Ecto neural progenitor cell (in vitro differentiated cells): ENCODE measurements around the gene CENPT.
"Not testable (repeated sequence)": the region's sequence is repeated elsewhere in the genome, so short reads cannot be mapped to it uniquely, and the experiment has no call there.

Source experiments
- DNase-seq: peaks from one replicate; pipeline ENCODE4 v3.0.0-alpha.2; 2018; ENCODE audit warnings: low spot score

Gene CENPT

DNA sequence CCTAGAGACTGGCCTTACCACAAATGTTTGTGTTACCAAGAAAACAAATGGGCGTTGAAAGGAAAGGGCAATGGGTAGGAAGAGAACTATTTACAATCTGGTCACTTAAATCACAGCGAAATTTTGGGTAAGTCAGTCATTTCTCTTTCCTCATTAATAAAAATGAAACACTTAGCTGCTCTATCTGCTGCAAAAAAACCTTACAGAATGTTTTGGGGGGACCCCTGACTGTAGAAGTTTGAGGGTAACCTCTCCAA lies 1.5 kb downstream of the CENPT start:
- DNase-seq, result no peak

DNA sequence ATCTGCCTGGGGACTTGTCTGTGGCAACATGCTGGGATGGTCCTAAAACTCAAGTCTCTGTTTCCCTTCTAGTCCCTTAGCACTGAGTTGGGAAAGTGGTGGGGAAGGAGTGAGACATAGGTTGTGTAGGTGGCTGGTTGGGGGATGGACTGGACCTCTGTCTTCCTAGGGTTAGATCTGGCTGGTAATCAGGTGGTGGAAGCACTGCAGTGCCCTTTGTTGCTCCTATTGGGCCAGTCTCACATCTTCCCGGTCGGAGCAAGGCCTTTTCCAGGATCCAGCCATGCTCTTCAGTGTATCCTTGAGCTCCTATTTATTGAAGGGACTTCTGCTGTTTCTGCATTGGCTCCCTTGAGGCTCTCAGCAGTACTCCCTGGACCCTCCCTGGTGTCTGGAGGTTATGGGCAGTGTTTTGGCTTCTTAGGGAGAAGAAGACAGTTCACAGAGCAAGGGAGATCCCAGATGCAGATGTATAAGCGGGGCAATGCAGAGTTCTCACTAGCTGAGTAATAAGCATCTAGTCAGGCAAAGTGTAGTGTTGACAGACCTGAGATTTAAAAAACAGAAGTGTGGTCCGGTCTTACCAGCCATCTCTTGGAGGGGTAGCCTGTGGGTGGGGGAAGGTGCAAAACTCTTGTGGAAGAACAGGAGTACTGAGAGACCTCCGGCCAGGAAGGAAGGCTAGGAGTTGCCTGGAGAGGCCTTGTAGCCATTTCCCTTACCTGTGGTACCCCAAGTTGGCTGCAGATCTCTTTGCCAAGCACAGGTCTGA lies 2.0 kb downstream of the CENPT start:
- no peak for DNase-seq

DNA sequence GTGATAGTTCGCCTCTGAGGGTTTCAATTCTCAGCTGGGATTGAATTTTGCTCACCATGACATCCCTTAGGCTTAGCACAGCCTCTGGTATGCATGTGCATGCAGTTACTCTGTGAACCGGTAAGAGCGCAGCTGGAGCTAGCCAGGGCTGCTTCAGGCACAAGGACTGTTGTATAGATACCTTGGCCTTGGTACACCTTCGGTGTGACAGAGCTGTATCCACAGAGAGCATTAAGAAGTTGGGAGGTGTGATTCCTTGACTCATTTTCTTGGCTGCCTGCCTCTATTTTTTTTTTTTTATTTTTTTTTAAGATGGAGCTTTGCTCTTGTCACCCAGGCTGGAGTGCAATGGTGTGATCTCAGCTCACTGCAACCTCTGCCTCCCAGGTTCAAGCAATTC lies 3.0 kb downstream of the CENPT start:
- no peak for DNase-seq

DNA sequence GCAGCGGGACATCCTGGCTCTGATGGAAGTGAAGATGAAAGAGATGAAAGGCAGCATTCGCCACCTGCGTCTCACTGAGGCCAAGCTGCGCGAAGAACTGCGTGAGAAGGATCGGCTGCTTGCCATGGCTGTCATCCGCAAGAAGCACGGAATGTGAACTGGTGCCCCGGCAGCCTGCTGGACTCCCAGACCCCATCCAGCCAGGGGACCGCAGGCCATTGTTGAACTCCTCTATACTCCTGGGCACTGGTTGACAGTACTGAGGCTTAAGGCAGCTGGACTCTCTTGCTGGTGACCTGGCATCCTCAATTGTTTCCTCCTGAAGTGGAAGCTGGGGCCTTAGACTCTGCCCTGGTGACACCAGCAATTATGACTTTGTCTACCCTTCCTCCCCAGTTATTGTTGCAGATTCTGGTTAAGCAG lies 4.1 kb downstream of the CENPT start:
- DNase-seq, result no peak

DNA sequence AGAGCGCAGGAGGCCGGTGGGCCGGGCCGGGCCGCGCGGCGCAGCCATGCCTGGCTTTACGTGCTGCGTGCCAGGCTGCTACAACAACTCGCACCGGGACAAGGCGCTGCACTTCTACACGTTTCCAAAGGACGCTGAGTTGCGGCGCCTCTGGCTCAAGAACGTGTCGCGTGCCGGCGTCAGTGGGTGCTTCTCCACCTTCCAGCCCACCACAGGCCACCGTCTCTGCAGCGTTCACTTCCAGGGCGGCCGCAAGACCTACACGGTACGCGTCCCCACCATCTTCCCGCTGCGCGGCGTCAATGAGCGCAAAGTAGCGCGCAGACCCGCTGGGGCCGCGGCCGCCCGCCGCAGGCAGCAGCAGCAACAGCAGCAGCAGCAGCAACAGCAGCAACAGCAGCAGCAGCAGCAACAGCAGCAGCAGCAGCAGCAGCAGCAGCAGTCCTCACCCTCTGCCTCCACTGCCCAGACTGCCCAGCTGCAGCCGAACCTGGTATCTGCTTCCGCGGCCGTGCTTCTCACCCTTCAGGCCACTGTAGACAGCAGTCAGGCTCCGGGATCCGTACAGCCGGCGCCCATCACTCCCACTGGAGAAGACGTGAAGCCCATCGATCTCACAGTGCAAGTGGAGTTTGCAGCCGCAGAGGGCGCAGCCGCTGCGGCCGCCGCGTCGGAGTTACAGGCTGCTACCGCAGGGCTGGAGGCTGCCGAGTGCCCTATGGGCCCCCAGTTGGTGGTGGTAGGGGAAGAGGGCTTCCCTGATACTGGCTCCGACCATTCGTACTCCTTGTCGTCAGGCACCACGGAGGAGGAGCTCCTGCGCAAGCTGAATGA lies 4.8 kb downstream of the CENPT start:
- DNase-seq, result peak; percentile 79

DNA sequence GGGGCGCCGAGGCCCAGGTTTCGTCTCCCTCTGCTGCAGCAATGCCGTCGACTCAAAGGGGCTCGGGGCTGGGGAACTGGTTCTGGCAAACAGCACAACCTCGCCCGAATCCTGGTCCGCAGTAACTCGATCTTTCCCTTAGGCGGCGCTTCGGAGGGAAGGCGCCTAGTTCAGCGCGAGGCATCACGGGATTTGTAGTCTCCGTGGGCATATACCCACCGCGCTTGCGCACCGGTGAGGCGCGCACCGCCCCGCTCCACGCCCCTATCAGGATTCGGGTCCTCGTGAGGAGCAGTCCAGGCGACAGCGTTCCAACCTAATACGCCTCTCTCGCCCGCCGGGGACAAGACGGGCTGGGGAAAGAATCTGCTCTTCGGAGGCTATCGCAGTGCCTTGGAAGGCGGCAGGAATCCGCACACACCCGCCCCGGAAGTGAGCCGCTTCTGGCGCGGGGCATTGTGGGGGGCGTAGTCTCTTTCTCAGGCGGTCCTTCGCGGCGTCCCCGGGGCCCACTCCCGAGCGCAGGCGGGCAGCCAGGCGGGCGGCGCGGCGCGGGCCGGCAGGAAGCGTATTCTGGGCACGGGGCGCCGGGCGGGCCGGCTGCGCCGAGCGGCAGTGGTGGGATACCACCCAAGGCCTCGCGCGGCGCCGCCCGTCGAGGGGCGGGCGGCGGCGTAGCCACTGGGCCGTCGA lies 5.5 kb downstream of the CENPT start, which contains the start of gene THAP11:
TSS of gene THAP11 (plus strand) at position 505 of the 693 bp plus-strand sequence. CDS start 235 bp downstream, outside the sequence.
- peak; percentile 97 for DNase-seq

DNA sequence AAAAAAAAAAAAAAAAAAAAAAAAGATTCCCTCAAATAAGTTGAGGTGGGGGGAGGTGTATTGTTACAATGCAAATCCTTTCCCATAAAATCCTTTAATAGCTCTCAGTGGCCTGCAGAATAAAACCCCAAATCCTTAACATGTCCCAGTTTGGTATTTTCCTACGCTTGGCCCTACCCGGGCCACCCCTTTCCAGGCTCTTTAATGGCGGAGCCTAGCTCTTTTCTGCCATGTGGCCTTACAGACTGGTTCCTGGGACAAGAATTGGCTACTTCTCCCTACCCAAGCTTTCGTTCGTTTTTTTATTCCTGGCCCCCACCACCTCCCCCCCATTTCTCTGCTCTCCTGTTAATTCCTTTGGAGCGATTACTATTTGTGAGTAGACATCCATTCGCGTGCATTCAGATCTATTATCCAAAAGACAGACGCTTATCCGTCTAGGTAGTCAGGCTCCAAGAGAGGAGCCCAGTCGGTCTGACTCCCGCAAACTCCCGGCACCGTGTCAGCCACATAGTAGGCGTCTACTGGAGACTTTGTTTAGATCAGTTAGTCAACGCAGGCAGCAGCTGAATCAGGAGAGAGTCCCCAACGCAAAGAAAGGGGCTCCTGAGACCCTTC lies 6.2 kb downstream of the CENPT start:
- DNase-seq, result no peak

DNA sequence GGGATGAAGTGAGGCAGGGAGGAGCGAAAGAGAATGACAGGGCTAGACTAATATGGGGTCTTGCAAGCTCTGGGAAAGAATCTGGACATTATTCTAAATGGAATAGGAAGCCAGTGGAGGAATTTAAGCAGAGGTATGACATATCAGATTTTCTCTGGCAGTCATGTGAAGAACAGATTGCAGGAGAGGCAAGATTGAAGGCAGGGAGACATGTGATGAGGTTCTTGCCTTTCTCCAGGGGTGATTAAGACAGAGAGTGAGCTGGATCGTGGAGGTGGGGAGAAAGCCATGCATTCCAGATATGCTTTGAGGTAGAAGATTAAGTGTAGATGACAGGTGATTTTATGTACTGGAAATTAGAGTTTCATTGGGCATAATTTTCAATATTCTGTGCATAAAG lies 9.7 kb downstream of the CENPT start:
- DNase-seq, result no peak

DNA sequence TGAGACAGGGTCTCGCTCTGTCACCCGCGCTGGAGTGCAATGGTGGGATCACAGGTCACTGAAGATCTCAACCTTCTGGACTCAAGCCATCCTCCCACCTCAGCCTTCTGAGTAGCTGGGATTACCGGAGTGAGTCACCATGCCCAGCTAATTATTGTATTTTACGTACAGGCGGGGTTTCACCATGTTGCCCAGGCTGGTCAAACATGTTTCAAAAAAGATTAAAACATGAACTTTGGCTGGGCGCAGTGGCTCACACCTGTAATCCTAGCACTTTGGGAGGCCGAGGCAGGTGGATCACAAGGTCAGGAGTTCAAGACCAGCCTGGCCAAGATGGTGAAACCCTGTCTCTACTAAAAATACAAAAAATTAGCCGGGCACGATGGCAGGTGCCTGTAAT lies 10.3 kb downstream of the CENPT start:
- not testable (repeated sequence) for DNase-seq

DNA sequence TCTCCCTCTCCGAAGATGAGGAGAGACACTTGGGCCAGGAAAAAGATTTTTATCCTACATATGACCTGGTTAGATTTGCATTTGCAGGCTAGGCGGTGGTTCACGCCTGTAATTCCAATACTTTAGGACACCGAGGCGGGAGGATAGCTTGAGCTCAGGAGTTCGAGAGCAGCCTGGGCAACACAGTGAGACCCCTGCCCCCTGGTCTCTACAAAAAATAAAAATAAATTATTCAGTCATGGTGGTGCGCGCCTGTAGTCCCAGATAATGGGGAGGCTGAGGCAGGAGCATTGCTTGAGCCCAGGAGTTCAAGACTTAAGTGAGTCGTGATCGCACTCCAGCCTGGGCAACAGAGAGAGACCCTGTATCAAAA lies 13.3 kb downstream of the CENPT start:
- DNase-seq, result no peak

DNA sequence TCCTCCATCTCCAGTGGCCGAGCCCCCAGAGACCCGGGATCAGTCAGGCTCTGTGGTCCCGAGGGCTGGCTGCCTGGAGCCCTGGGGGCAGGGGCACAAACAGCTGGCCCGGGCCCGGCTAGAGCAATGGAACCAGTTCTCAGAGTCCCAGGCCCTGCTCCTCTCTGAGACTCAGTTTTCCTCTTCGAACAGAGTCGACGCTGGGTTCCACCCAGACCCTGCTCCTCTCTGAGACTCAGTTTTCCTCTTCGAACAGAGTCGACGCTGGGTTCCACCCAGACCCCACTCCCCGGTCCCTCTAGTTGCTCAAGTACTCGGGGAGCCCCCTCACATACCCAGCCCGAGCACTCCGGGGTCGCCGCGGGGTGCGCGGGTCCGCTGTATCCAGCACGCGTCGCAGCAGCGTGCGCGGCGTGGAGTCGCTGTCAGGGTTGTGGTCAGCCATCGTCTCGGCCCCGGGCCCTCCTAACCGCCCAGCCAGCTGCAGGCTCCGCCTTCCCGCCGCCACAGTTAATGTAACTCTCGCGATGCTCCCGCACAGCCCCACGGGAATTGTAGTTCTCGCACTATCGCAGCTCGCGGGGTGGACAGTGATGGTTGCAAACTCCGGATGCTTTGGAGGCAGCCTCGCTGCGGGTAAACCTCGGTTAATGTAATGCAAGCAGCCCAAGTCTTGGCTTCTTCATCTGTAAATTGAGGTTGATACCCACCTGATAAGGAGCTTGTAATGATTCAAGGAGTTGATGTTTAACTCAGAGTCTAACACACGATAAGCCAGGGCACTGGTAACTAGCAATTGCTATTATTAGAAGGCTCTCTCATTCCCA lies 13.9 kb downstream of the CENPT start:
- DNase-seq, result peak; percentile 97

DNA sequence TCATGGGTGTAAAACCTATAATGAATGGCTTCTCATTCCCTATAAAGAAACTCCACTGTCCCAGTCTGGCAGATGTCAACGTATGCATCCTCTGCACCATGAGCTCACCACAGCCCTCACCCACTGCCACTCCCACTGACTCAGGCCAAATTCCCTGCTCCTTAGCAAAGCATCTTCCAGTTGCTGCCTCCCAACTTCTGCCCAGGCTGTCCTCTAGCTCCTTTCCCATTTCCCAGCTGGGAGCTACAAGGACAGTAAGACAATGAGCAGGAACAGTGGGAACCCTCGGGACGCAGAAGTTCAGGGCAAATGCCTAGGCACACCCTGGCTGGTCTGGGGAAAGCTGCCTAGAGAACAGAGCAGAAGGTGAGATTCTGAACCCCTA lies 14.5 kb downstream of the CENPT start:
- DNase-seq, result no peak

DNA sequence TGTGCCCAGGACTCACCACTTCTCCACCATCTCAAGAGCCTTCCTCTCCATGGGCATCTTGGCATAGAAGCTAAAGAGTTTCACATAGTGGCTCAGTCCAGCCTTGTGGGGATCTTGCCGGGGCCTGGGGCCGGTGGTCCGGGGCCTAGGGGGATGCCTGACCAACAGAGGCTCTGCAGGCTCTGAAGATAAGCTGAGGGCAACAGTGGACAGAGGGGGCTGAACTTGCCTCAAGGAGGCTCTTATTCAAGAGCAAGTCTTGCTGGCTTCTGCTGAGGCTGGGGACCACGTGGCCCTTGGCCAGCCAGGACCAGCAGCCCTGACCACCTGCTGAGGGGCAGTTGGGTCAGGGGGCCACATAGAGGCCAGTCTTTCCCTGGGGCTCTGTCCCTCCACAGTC lies 18.8 kb downstream of the CENPT start:
- DNase-seq, result no peak

DNA sequence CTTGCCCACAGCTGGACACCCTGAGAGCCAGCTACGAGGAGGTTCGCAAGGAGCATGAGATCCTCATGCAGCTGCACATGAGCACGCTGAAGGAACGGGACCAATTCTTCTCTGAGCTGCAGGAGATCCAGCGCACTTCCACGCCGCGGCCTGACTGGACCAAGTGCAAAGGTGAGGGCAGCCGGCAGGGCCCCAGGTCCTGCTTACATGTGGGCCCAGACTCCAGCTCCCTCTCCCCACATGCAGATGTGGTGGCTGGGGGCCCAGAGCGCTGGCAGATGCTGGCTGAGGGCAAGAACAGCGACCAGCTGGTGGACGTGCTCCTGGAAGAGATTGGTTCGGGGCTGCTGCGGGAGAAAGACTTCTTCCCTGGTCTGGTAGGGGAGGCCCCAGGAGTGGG lies 21.6 kb downstream of the CENPT start:
- no peak for DNase-seq

DNA sequence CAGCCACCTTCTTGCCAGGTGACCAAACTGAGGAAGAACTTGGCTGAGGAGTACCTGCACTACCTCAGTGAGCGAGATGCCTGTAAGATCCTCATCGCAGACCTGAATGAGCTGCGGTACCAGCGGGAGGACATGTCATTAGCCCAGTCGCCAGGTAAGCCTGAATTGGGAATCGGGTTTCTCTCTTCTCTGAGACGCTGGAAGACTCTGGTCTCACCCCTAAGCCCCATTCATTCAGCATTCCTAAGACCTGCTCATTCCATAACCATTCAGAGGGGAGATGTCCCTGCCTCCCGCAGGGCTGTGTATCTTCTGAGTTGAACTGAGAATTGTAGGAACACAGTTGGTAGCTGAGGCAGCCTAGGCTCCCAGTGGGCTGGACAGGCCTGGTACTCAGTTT lies 22.4 kb downstream of the CENPT start:
- DNase-seq, result no peak

DNA sequence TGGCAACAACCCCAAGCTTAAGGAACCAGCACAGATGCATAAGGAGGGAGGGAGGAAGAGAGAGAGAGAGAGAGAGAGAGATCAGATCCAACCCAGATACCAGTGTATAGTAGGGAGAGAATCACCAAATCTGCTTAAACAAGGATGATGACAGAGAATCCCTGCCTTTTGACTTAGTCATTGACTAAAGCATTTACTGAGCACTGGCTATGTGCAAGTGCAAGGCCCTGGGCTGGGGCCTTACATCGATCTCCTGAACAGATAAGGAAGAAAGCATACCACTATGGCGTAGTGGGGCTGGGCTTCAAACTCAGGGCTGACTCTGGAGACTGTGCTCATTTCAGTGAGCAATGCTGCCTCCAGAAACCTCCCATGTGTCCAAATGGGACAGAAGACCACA lies 25.0 kb downstream of the CENPT start:
- DNase-seq, result no peak

DNA sequence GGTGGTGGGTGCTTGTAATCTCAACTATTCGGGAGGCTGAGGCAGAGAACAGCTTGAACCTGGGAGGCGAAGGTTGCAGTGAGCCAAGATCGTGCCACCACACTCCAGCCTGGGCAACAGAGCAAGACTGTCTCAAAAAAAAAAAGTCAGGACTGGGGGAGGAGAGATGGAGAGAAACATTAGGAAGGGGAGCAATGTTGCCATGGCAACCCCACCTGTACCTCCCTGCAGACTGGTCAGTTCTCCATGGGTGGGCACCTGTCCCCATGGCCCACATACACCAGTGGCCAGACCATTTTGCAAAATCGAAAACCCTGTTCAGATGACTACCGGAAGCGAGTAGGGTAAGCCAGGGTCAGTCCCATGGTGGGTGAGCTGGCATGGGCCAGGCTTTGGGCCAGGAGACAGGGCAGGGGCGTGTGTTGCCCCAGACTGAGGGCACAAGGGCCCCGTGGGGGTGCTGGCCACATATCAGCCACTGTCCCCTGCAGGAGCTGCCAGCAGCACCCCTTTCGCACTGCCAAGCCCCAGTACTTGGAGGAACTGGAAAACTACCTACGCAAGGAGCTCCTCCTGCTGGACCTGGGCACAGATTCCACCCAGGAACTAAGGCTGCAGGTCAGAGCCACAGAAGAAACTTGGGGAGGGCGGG lies 26.8 kb downstream of the CENPT start:
- DNase-seq, result no peak

DNA sequence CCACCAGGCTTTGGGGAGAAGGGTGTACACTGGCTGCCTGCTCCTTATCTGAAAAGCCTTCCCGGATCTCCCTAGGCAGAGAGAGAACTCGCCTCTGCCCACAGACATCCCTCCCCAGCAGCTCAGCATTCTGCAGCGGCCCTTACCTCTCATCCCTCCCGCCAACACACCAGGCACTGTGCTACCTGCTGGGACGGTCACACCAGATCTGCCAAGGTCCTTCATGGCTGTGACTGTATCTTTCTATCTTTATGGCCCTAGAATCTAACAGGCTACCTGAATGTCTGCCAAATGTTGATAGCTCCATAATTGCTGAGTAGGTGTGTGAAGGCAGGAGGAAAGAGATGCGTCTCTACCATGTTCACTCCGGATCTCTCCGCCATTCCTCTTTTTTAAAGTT lies 32.9 kb downstream of the CENPT start:
- no peak for DNase-seq

DNA sequence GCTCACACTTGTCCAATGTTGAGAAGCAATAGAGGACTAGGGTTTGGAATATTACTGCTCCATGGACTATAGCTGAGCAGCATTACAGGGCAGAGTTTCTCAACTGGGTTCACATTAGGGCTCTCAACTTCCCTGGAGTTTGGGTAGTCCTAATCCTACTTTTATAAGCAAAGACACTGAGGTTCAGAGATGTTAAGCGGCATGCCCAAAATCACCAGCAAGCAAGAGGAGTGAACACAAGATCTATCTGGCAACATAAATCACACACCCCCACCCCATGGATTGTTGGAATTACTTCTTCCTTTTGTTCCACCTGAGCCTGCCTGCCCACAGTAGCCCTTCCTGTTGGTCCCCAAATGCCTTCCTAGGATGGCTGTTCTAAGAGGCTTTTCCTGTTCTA lies 35.6 kb downstream of the CENPT start:
- no peak for DNase-seq

DNA sequence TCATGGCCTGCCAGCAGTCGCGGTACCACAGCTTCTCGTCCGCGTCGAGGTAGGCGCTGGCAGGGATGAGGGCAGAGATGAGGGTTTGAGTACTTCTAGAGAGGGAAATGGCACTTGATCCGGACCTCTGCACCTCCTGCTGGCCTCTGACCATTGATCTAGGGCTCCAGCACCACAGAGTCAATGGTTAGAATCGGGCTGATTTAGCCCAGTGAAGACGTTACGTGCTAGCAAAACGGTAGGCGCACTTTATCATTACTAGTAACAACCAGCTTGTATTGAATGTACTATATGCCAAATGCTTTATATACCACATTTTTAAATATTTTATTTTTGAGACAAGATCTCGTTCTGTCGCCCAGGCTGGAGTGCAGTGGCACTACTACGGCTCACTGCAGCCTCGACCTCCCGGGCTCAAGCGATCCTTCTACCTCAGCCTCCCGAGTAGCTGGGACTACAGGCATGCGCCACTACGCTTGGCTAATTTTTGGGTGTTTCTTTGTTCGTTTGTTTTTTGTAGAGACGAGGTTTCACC lies 40.3 kb downstream of the CENPT start:
- DNase-seq, result no peak
